HEK293 (cell line): ENCODE results near the gene MIS18A.

ENCODE experiments used
- ZNF121 ChIP-seq: fragments of 450-650 bp; formaldehyde crosslinking; IDR thresholded peaks from 2 replicates; pipeline ENCODE4 v1.5.1; 2016; ENCODE audit warnings: missing biosample characterization, missing genetic modification characterization
- ZNF174 ChIP-seq: fragments of 450-650 bp; formaldehyde crosslinking; IDR thresholded peaks from 2 replicates; pipeline ENCODE4 v1.5.0; 2017; ENCODE audit warnings: missing biosample characterization, mild to moderate bottlenecking, missing genetic modification characterization
- ZNF202 ChIP-seq: fragments of 450-650 bp; formaldehyde crosslinking; IDR thresholded peaks from 2 replicates; pipeline ENCODE4 v1.5.1; 2016; ENCODE audit warnings: missing biosample characterization, missing genetic modification characterization, borderline replicate concordance
- ZNF37A ChIP-seq: fragments of 450-650 bp; IDR thresholded peaks from 2 replicates; pipeline ENCODE4 v1.5.1; 2018; ENCODE audit warnings: missing biosample characterization, missing genetic modification characterization
- ZNF510 ChIP-seq: fragments of 450-650 bp; formaldehyde crosslinking; IDR thresholded peaks from 2 replicates; pipeline ENCODE4 v1.5.1; 2018; ENCODE audit warnings: mild to moderate bottlenecking, missing genetic modification characterization, missing biosample characterization; ENCODE audit not compliant: insufficient replicate concordance
- ZNF585B ChIP-seq: fragments of 450-650 bp; formaldehyde crosslinking; IDR thresholded peaks from 2 replicates; pipeline ENCODE4 v1.5.1; 2016; ENCODE audit warnings: missing biosample characterization, missing genetic modification characterization
- ZNF629 ChIP-seq: fragments of 450-650 bp; formaldehyde crosslinking; IDR thresholded peaks from 2 replicates; pipeline ENCODE4 v1.5.1; 2017; ENCODE audit warnings: missing biosample characterization, missing genetic modification characterization
- TF ChIP-seq, protein P1 (sequence below): fragments of 450-650 bp; formaldehyde crosslinking; IDR thresholded peaks from 2 replicates; pipeline ENCODE4 v1.5.1; 2016; ENCODE audit warnings: missing biosample characterization, missing genetic modification characterization
- TF ChIP-seq, protein P2 (sequence below): IDR thresholded peaks from 2 replicates; pipeline ENCODE4 v1.6.1; 2011; ENCODE audit warnings: mild to moderate bottlenecking, low read depth, low read length, borderline replicate concordance
- TF ChIP-seq, protein P3 (sequence below): fragments of 450-650 bp; formaldehyde crosslinking; IDR thresholded peaks from 2 replicates; pipeline ENCODE4 v1.5.1; 2016; ENCODE audit warnings: missing biosample characterization, missing genetic modification characterization

DNA sequence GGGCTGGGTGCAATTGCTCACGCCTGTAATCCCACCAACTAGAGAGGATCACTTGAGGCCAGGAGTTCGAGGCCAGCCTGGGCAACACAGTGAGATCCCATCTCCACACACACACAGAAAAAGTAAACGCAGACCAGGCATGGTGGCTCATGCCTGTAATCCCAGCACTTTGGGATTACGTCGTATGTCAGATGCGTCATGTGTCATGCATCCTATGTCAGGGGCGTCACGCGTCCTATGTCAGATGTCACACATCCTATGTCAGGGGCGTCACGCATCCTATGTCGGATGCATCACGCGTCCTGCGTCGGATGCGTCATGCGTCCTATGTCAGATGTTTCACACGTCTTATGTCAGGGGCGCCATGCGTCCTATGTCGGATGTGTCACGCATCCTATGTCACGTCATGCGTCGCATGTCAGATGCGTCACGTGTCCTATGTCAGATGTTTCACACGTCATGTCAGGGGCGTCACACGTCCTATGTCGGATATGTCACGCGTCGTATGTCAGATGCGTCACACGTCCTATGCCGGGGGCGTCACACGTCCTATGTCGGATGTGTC lies 21.4 kb upstream of the MIS18A start:
- TF ChIP-seq, protein P1, sequence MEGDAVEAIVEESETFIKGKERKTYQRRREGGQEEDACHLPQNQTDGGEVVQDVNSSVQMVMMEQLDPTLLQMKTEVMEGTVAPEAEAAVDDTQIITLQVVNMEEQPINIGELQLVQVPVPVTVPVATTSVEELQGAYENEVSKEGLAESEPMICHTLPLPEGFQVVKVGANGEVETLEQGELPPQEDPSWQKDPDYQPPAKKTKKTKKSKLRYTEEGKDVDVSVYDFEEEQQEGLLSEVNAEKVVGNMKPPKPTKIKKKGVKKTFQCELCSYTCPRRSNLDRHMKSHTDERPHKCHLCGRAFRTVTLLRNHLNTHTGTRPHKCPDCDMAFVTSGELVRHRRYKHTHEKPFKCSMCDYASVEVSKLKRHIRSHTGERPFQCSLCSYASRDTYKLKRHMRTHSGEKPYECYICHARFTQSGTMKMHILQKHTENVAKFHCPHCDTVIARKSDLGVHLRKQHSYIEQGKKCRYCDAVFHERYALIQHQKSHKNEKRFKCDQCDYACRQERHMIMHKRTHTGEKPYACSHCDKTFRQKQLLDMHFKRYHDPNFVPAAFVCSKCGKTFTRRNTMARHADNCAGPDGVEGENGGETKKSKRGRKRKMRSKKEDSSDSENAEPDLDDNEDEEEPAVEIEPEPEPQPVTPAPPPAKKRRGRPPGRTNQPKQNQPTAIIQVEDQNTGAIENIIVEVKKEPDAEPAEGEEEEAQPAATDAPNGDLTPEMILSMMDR (tag by site-specific recombination): no peak
- TF ChIP-seq ZNF121 (tag by site-specific recombination): peak; percentile 77; the same call in 1 of the 2 replicates
- no peak for TF ChIP-seq ZNF510 (tag by site-specific recombination)
- no peak for TF ChIP-seq ZNF585B (tag by site-specific recombination)
- TF ChIP-seq, protein P2, sequence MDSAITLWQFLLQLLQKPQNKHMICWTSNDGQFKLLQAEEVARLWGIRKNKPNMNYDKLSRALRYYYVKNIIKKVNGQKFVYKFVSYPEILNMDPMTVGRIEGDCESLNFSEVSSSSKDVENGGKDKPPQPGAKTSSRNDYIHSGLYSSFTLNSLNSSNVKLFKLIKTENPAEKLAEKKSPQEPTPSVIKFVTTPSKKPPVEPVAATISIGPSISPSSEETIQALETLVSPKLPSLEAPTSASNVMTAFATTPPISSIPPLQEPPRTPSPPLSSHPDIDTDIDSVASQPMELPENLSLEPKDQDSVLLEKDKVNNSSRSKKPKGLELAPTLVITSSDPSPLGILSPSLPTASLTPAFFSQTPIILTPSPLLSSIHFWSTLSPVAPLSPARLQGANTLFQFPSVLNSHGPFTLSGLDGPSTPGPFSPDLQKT: no peak
- no peak for TF ChIP-seq ZNF174
- TF ChIP-seq ZNF37A: no peak
- TF ChIP-seq, protein P3, sequence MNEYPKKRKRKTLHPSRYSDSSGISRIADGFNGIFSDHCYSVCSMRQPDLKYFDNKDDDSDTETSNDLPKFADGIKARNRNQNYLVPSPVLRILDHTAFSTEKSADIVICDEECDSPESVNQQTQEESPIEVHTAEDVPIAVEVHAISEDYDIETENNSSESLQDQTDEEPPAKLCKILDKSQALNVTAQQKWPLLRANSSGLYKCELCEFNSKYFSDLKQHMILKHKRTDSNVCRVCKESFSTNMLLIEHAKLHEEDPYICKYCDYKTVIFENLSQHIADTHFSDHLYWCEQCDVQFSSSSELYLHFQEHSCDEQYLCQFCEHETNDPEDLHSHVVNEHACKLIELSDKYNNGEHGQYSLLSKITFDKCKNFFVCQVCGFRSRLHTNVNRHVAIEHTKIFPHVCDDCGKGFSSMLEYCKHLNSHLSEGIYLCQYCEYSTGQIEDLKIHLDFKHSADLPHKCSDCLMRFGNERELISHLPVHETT: no peak
- no peak for TF ChIP-seq ZNF202 (tag by site-specific recombination)
- TF ChIP-seq ZNF629 (tag by site-specific recombination): no peak
